GM21737 (cell line): ENCODE results near the gene CCDC17.

Source experiments
- ATAC-seq: cut with Tn5 transposase; IDR thresholded peaks from one replicate; pipeline ENCODE4 v1.9.1; 2021; ENCODE audit warnings: mild to moderate bottlenecking, moderate library complexity; ENCODE audit not compliant: unreplicated experiment

Gene CCDC17

GRCh38 chr1:45623972-45624371 is at the start of gene CCDC17:
Gene CCDC17 (minus strand): TSS chr1:45624054. CDS start chr1:45623909, 145 bp downstream.
- no peak for ATAC-seq

GRCh38 chr1:45669859-45670655 is 46.2 kb upstream of the CCDC17 start:
- no peak for ATAC-seq

DNA sequence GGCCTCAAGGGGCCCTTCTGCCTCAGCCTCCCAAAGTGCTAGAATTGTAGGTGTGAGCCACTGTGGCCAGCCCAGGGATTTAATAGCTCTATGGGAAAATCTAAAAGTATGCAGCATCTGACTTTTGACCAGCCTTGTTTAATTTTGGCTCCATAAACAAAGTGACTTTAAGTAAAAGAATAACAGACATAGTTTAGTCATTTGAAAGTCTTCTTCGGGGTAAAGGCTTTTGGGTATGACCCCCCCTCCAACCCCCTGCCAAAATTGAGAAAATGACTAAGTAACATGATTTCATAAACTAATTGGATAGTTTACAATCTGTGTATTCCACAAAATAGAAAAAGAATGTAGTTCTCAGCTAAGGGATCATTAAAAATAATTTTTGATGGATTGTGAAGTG is 45.5 kb upstream of the CCDC17 start:
- ATAC-seq: no peak

GRCh38 chr1:45668526-45668925 is 44.7 kb upstream of the CCDC17 start:
- ATAC-seq: no peak

DNA sequence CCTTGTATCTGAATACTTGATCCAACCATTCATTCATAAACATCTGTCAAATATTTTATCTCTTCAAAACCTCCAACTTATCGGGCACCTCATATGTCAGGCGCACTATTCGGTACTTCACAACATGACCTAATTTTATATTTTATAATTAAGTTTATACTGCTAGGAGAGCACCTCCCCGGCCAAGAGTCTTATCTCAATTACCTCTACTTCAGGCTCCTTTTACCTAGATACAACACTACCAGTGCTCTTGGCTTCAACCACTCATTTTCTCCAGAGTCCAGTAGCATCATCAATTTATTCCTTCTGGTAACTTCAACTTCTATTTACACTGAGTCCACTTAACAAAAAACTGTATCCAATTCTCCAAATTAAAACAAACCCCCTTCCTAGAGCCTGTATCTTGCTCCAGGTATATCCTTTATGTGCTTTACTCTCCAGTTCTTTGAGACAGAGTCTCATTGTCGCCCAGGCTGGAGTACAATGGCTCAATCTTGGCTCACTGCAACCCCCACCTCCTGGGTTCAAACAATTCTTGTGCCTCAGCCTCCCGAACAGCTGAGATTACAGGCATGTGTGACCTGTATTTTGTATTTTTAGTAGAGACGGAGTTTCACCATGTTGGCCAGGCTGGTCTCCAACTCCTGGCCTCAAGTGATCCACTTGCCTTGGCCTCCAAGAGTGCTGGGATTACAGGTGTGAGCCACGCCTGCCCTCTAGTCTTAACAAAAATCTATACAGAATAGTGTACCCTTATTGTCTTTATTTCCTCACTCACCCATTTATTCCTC is 43.7 kb upstream of the CCDC17 start:
- ATAC-seq: no peak

GRCh38 chr1:45666836-45667235 is 43.0 kb upstream of the CCDC17 start:
- no peak for ATAC-seq

DNA sequence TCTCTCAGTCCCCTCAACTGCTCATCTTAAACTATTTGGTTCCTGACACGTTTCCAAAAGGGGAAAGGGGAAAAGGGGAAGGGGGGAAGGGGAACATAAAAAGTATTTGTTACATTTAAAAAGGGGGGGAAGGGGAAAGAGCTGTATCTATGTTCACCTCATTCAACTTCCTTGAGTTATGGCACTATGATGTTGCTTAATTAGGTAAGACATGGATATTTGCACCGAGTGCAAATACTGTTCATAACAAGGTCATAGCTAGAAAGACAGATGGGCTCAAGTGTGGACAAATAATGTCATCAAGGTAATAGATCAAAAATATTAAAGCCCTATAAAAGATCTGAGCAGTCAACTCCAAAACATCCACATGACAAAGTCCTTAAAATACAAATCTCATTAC is 36.5 kb upstream of the CCDC17 start:
- no peak for ATAC-seq

- no peak for ATAC-seq
Observed at GRCh38 chr1:45659222-45659621, 35.4 kb upstream of the CCDC17 start.

- ATAC-seq: no peak
Observed at GRCh38 chr1:45658171-45658570, 34.3 kb upstream of the CCDC17 start.

DNA sequence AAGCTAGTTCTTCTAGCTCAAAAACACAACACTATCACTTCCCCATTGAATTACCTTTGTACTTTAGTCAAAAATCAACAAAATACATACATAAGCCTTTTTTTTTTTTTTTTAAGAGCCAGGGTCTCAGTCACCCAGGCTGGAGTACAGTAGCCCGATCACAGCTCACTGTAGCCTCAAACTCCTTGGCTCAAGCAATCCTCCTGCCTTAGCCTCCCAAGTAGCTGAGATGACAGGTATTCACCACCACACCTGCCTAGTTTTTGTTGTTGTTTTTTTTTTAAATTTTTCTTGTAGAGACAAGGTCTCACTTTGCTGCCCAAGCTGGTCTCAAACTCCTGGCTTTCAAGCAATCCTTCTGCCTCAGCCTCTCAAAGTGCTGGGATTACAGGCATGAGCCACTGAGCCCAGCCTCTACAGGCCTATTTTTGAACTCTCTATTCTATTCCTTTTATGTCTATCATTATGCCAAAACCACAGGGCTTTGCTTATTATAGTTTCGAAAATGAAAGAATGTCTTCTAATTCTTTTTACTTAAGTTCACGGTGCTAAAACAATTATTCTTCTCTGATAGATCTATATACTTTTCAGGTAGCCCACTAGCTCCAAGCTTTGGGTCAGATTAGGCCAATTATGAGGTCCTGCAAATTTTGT is 32.8 kb upstream of the CCDC17 start:
- ATAC-seq: no peak

DNA sequence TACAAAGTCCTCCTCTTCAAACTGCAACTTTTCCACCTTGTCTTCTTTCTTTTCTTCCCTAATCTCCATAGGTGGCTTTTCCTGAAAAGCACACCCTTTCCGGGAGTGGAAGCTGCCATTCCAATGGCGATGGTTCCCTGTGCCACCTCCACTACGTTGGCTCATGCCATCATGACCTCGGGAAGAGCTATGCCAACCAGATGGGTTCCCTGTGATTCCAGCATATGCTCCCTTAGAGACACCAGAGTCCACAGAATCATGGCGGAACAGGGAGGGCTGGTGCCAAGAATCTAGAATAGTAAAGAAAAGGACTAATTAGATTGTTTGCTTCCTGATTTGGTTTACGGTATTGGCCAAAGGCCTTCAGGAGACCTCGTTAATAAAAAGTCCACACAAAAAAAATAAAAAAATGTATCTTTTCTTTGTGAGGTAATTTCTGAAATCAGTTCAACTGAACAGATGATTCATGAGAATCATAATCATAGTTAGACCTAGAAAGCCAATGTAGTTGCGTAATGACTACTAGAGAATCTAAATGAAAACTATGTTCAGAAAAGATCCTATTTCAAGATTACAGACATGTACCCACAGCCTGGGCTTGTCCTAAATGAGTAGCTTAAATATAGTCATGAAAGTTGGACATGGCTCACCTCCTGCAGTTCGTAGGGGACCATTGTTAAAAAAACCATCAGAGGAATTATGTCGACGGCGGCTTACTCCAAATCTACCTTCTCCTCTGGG is 30.9 kb upstream of the CCDC17 start:
- ATAC-seq: no peak

GRCh38 chr1:45647248-45648021 is 23.6 kb upstream of the CCDC17 start:
- no peak for ATAC-seq

- ATAC-seq: no peak
Observed at GRCh38 chr1:45644661-45645060, 20.8 kb upstream of the CCDC17 start.

DNA sequence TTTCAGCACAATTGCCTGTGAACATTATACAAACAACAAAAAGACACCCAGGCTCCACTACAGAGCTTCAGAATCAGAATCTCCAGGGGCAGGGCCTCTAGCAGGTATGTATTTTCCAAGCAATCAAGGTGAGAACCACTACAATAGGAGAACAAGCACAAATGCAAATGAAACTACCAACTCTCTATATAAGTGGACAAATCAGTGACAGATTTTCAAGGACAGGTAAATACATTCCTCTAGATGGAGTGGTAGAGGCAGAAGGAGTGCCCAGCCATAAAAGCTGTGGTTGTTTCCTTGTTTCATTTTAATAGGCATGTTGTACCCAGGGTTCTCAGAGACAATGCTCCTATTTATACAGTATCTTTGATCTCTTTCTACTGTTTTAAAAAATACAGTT is 20.1 kb upstream of the CCDC17 start:
- no peak for ATAC-seq

GRCh38 chr1:45643321-45643720 is 19.5 kb upstream of the CCDC17 start:
- ATAC-seq: no peak

GRCh38 chr1:45640293-45640692 is 16.4 kb upstream of the CCDC17 start:
- ATAC-seq: no peak

DNA sequence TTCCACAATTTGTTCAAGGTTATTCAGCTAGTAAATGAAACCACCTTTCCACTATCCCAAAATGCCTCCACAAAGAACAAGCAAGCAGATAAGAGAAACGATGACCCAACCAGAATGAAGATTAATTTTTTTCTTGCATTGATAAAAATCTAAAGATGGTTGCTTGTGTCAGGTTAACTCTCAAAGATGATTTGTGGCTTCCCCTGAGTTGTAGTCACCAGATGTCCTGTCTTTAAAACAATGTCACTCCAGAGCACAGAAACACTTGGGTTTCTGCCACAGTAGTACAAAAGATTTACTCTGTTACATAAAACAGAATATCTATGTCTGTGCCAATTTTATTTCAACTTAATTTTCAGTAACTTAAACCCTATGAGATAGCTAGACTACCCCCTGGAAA is 11.4 kb upstream of the CCDC17 start:
- ATAC-seq: no peak

GRCh38 chr1:45630429-45630828 is 6.6 kb upstream of the CCDC17 start:
- no peak for ATAC-seq

GRCh38 chr1:45629035-45629434 is 5.2 kb upstream of the CCDC17 start:
- no peak for ATAC-seq
